Anterior cingulate cortex (tissue), 58 donors: ENCODE measurements around the gene CELF6.

Source experiments
- DNase-seq, 58 donors: peaks; one replicate each; lab custom pipeline; 2025; lab: John Stamatoyannopoulos, UW

Gene CELF6

GRCh38 chr15:72272997-72273352, 47.0 kb downstream of the CELF6 start:
- no peak for DNase-seq

GRCh38 chr15:72272213-72272996, 47.6 kb downstream of the CELF6 start, which contains the start of gene PARP6:
Gene PARP6 (minus strand): TSS chr15:72272554. CDS start chr15:72267477, 5,077 bp downstream.
- peak; percentile 89 to 99 (median 98) for DNase-seq

GRCh38 chr15:72271895-72272212, 48.1 kb downstream of the CELF6 start:
- peak in 3 of 58 donors; percentile 38 to 52 (median 41) for DNase-seq

- peak in 1 of 58 donors; percentile 4 for DNase-seq
Measured at GRCh38 chr15:72271221-72271620, 48.7 kb downstream of the CELF6 start.

GRCh38 chr15:72269739-72270138, 50.2 kb downstream of the CELF6 start:
- DNase-seq: no peak

- DNase-seq: no peak
Measured at GRCh38 chr15:72265031-72265430, 54.9 kb downstream of the CELF6 start.

- no peak for DNase-seq
Measured at GRCh38 chr15:72252663-72253299, 67.2 kb downstream of the CELF6 start.

GRCh38 chr15:72249142-72249810, 70.7 kb downstream of the CELF6 start:
- DNase-seq: no peak

GRCh38 chr15:72248514-72248913, 71.4 kb downstream of the CELF6 start:
- no peak for DNase-seq

- DNase-seq: no peak
Measured at GRCh38 chr15:72242775-72243370, 77.1 kb downstream of the CELF6 start.

GRCh38 chr15:72239652-72240051, 80.3 kb downstream of the CELF6 start:
- no peak for DNase-seq

- DNase-seq: no peak
Measured at GRCh38 chr15:72238586-72238985, 81.4 kb downstream of the CELF6 start.

GRCh38 chr15:72237853-72238224, 82.1 kb downstream of the CELF6 start:
- no peak for DNase-seq

GRCh38 chr15:72237029-72237852, 82.7 kb downstream of the CELF6 start:
- peak in 24 of 58 donors; percentile 3 to 78 (median 21) for DNase-seq

GRCh38 chr15:72236381-72237003, 83.5 kb downstream of the CELF6 start:
- DNase-seq: no peak

- no peak for DNase-seq
Measured at GRCh38 chr15:72235298-72235697, 84.7 kb downstream of the CELF6 start.
